ENCODE data around the gene CEBPA. TPM values are rescaled to one million over a fixed set of nuclear protein-coding genes. Genes with fewer than 3 reads are reported as not detected.
A peak's percentile ranks its signal among the peaks of the same experiment; 100 is the strongest.

CEBPA gene
- total RNA-seq, 1 donor from 2014 or later = 0.99 TPM

- DNase-seq (ENCODE audit: low read depth) = no peak
Observed at GRCh38 chr19:33288666-33289065, 13.7 kb downstream of the CEBPA start.

- no peak for DNase-seq (ENCODE audit: low read depth)
Observed at GRCh38 chr19:33287927-33288326, 14.4 kb downstream of the CEBPA start.

GRCh38 chr19:33287438-33287837 is 14.9 kb downstream of the CEBPA start:
- DNase-seq (ENCODE audit: low read depth) = no peak

- DNase-seq (ENCODE audit: low read depth) = no peak
Observed at GRCh38 chr19:33286899-33287298, 15.4 kb downstream of the CEBPA start.

GRCh38 chr19:33285441-33285927 is 16.9 kb downstream of the CEBPA start:
- DNase-seq (ENCODE audit: low read depth) = no peak

GRCh38 chr19:33284756-33285155 is 17.6 kb downstream of the CEBPA start:
- no peak for DNase-seq (ENCODE audit: low read depth)

- no peak for DNase-seq (ENCODE audit: low read depth)
Observed at GRCh38 chr19:33284146-33284643, 18.1 kb downstream of the CEBPA start.

GRCh38 chr19:33283589-33283988 is 18.7 kb downstream of the CEBPA start:
- DNase-seq (ENCODE audit: low read depth) = no peak

- DNase-seq (ENCODE audit: low read depth) = no peak
Observed at GRCh38 chr19:33282036-33282671, 20.2 kb downstream of the CEBPA start.

- no peak for DNase-seq (ENCODE audit: low read depth)
Observed at GRCh38 chr19:33281296-33281926, 20.9 kb downstream of the CEBPA start.

GRCh38 chr19:33280351-33280921 is 21.9 kb downstream of the CEBPA start:
- DNase-seq (ENCODE audit: low read depth) = no peak

- DNase-seq (ENCODE audit: low read depth) = no peak
Observed at GRCh38 chr19:33279430-33280350, 22.6 kb downstream of the CEBPA start.

- DNase-seq (ENCODE audit: low read depth) = no peak
Observed at GRCh38 chr19:33278403-33279269, 23.7 kb downstream of the CEBPA start.

- DNase-seq (ENCODE audit: low read depth) = no peak
Observed at GRCh38 chr19:33278023-33278402, 24.3 kb downstream of the CEBPA start.

GRCh38 chr19:33277434-33277833 is 24.9 kb downstream of the CEBPA start:
- no peak for DNase-seq (ENCODE audit: low read depth)

GRCh38 chr19:33275933-33276619 is 26.3 kb downstream of the CEBPA start:
- no peak for DNase-seq (ENCODE audit: low read depth)

- no peak for DNase-seq (ENCODE audit: low read depth)
Observed at GRCh38 chr19:33275559-33275932, 26.8 kb downstream of the CEBPA start.

GRCh38 chr19:33274663-33275558 is 27.4 kb downstream of the CEBPA start:
- no peak for DNase-seq (ENCODE audit: low read depth)

GRCh38 chr19:33273881-33274662 is 28.3 kb downstream of the CEBPA start:
- peak; percentile 51 for DNase-seq (ENCODE audit: low read depth)
